Measurements from ENCODE around the gene AGAP4. TPM values are rescaled to one million over a fixed set of nuclear protein-coding genes. Genes with fewer than 3 reads are reported as not detected.
"Not testable (repeated sequence)": the region's sequence is repeated elsewhere in the genome, so short reads cannot be mapped to it uniquely, and the experiment has no call there.

AGAP4 gene
- total RNA-seq, 2 donors from 2014 or later, result 44.2 to 48.3 TPM

DNA sequence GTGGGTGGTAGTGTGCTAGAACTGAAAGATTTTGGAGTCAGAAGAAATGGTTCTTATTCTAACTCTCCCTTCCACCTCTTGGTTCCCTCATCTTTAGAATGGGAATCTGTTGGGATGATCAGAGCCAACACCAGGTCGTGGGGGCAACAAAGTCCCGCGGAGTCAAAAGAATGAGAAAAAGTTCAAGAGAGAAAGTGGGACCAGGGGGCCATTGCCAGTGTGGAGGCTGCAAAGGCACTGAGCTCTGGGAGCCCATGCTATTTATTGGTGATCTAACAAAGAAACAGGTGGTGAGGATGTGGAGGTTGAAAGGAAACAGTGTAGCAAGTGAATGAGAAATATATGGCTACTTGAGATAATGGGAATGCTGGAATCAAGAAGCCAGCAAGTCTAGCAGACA lies 29.4 kb downstream of the AGAP4 start:
- peaks cover 27% of the 10 kb centered on the region for H3K9me3 Mint-ChIP-seq
- no peak overlapping the region for H3K27ac Mint-ChIP-seq
- H3K4me3 Mint-ChIP-seq, result no peak overlapping the region
- Histone ChIP-seq H3K27ac (ENCODE audit: low read depth, low read length) (no peak overlapping the region), H3K9me3 (ENCODE audit: control insufficient read depth, low read length) (no peaks in the 10 kb centered on the region), H3K36me3 (ENCODE audit: control insufficient read depth, insufficient read depth, low read length) (no peaks in the 10 kb centered on the region), H3K4me3 (ENCODE audit: low read length) (no peak overlapping the region), H3K27me3 (ENCODE audit: control insufficient read depth, insufficient read depth, low read length, poor library complexity, severe bottlenecking) (no peaks in the 10 kb centered on the region), H3K9ac (ENCODE audit: extremely low read depth, low read length, poor library complexity, severe bottlenecking) (no peak overlapping the region), H3K4me1 (ENCODE audit: control insufficient read depth, insufficient read depth, low read length) (no peaks in the 10 kb centered on the region)
- WGBS, 2 experiments (ENCODE audit: insufficient coverage in 1 of 2, insufficient read length in 1 of 2), result 81 to 89% methylated on average over 3 of the region's 3 CpGs
- no peaks in the 10 kb centered on the region for H3K27me3 Mint-ChIP-seq (ENCODE audit: insufficient read depth)
- H3K36me3 Mint-ChIP-seq (ENCODE audit: low read depth), result peaks cover 12% of the 10 kb centered on the region
- DNase-seq, result peak; percentile 35
- no peaks in the 10 kb centered on the region for H3K4me1 Mint-ChIP-seq
- TF ChIP-seq, protein P1, sequence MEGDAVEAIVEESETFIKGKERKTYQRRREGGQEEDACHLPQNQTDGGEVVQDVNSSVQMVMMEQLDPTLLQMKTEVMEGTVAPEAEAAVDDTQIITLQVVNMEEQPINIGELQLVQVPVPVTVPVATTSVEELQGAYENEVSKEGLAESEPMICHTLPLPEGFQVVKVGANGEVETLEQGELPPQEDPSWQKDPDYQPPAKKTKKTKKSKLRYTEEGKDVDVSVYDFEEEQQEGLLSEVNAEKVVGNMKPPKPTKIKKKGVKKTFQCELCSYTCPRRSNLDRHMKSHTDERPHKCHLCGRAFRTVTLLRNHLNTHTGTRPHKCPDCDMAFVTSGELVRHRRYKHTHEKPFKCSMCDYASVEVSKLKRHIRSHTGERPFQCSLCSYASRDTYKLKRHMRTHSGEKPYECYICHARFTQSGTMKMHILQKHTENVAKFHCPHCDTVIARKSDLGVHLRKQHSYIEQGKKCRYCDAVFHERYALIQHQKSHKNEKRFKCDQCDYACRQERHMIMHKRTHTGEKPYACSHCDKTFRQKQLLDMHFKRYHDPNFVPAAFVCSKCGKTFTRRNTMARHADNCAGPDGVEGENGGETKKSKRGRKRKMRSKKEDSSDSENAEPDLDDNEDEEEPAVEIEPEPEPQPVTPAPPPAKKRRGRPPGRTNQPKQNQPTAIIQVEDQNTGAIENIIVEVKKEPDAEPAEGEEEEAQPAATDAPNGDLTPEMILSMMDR (conservative IDR thresholded peaks at IDR 0.05), result no peak

DNA sequence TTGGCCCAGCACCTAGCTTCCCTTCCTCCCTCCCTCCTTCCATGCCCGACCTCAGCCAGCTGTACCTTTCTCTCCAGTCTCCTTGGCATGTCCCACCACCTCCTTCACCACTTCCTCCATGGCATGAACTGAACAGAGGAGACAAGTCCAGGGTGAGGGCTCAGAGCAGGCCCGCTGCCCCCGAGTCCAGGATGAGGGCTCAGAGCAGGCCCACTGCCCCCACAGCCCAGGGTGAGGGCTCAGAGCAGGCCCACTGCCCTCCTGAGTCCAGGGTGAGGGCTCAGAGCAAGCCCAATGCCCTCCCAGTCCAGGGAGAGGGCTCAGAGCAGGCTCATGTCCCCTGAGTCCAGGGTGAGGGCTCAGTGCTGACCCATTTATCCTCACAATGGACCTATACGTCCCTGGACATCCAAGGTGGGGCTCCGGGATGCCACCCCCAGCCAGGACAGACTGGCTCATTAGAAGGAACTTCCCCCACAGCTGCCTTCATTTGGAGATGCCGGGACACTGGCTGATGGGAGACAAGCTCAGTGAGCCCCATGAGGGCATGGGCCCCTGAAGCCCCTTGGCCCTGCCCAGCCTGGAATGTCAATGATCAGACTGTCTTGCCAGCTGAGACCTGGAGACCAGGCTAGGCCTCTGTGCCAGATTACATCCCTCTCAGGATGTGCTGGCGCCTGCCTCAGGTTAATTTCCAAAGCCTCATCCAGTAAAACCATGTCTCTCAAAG lies 30.0 kb downstream of the AGAP4 start:
- no peak overlapping the region for H3K4me3 ChIP-seq (ENCODE audit: low read length)
- H3K4me1 ChIP-seq (ENCODE audit: control insufficient read depth, insufficient read depth, low read length), result no peaks in the 10 kb centered on the region
- no peaks in the 10 kb centered on the region for H3K4me1 Mint-ChIP-seq
- no peak overlapping the region for H3K9ac ChIP-seq (ENCODE audit: extremely low read depth, low read length, poor library complexity, severe bottlenecking)
- peaks cover 12% of the 10 kb centered on the region for H3K36me3 Mint-ChIP-seq (ENCODE audit: low read depth)
- TF ChIP-seq, protein P1 (conservative IDR thresholded peaks at IDR 0.05), result no peak
- 89% methylated on average over 7 of the region's 7 CpGs; no CpG with 5 or more reads in 1 of the 2 experiments for WGBS, 2 experiments (ENCODE audit: insufficient coverage in 1 of 2, insufficient read length in 1 of 2)
- no peaks in the 10 kb centered on the region for H3K27me3 Mint-ChIP-seq (ENCODE audit: insufficient read depth)
- H3K27ac Mint-ChIP-seq, result no peak overlapping the region
- no peak overlapping the region for H3K27ac ChIP-seq (ENCODE audit: low read depth, low read length)
- DNase-seq, result no peak
- no peak overlapping the region for H3K4me3 Mint-ChIP-seq
- no peaks in the 10 kb centered on the region for H3K27me3 ChIP-seq (ENCODE audit: control insufficient read depth, insufficient read depth, low read length, poor library complexity, severe bottlenecking)
- peaks cover 27% of the 10 kb centered on the region for H3K9me3 Mint-ChIP-seq
- H3K36me3 ChIP-seq (ENCODE audit: control insufficient read depth, insufficient read depth, low read length), result no peaks in the 10 kb centered on the region
- no peaks in the 10 kb centered on the region for H3K9me3 ChIP-seq (ENCODE audit: control insufficient read depth, low read length)

DNA sequence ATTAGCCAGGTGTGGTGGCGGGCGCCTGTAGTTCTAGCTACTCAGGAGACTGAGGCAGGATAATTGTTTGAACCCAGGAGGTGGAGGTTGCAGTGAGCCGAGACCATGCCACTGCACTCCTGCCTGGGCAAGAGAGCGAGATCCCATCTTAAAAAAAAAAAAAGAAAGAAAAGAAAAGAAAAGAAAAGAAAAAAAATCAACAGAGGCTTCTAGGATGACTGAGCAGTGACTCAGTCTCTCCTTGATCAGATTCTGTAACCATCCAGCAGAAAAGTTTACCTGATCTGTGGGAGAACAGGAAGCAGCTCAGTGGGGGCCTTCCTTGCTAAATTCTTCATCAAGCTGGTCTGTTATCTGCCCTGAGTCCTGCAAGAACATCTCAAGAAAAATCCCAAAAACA lies 33.2 kb downstream of the AGAP4 start:
- H3K27me3 ChIP-seq (ENCODE audit: control insufficient read depth, insufficient read depth, low read length, poor library complexity, severe bottlenecking); H3K27me3 Mint-ChIP-seq (ENCODE audit: insufficient read depth); H3K27ac ChIP-seq (ENCODE audit: low read depth, low read length); H3K27ac Mint-ChIP-seq; H3K4me1 Mint-ChIP-seq; H3K4me3 ChIP-seq (ENCODE audit: low read length); H3K4me1 ChIP-seq (ENCODE audit: control insufficient read depth, insufficient read depth, low read length); H3K9me3 ChIP-seq (ENCODE audit: control insufficient read depth, low read length); H3K36me3 ChIP-seq (ENCODE audit: control insufficient read depth, insufficient read depth, low read length); H3K4me3 Mint-ChIP-seq; H3K9ac ChIP-seq (ENCODE audit: extremely low read depth, low read length, poor library complexity, severe bottlenecking): not testable (repeated sequence)
- WGBS, 2 experiments (ENCODE audit: insufficient coverage in 1 of 2, insufficient read length in 1 of 2), result 90 to 100% methylated on average over 1 to 4 of the region's 4 CpGs
- peak; percentile 27 for DNase-seq
- H3K36me3 Mint-ChIP-seq (ENCODE audit: low read depth), result peaks cover 12% of the 10 kb centered on the region
- H3K9me3 Mint-ChIP-seq, result peaks cover 25% of the 10 kb centered on the region

DNA sequence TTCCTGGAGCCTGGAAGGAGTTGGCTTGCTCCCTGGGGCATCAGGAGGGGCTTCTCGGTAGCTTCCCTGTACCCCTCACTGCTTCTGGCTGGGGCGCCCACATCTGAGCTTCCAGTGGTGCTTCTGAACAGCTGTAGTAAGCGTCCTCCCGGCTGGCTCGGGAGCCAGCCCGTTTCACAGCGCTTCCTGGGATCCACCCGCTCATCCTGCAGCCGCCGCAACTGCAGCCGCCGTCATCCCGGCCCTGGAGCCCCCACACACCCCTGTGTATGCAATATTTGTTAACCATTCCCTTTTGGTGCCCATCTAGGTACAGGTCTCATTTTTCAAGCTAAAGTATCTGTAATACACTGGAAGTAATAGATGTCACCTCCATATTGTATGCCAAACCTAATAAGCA lies 34.3 kb downstream of the AGAP4 start:
- not testable (repeated sequence) for H3K9ac ChIP-seq (ENCODE audit: extremely low read depth, low read length, poor library complexity, severe bottlenecking); H3K4me3 ChIP-seq (ENCODE audit: low read length); H3K36me3 Mint-ChIP-seq (ENCODE audit: low read depth); H3K27me3 Mint-ChIP-seq (ENCODE audit: insufficient read depth); H3K27me3 ChIP-seq (ENCODE audit: control insufficient read depth, insufficient read depth, low read length, poor library complexity, severe bottlenecking); H3K27ac ChIP-seq (ENCODE audit: low read depth, low read length); H3K9me3 ChIP-seq (ENCODE audit: control insufficient read depth, low read length); H3K36me3 ChIP-seq (ENCODE audit: control insufficient read depth, insufficient read depth, low read length); H3K4me3 Mint-ChIP-seq; H3K4me1 Mint-ChIP-seq; H3K27ac Mint-ChIP-seq; H3K4me1 ChIP-seq (ENCODE audit: control insufficient read depth, insufficient read depth, low read length)
- DNase-seq, result peak; percentile 34
- 87 to 93% methylated on average over 7 to 13 of the region's 13 CpGs for WGBS, 2 experiments (ENCODE audit: insufficient coverage in 1 of 2, insufficient read length in 1 of 2)
- H3K9me3 Mint-ChIP-seq, result peaks cover 14% of the 10 kb centered on the region
